ENCODE measurements around the gene BIRC6.

BIRC6 gene

DNA sequence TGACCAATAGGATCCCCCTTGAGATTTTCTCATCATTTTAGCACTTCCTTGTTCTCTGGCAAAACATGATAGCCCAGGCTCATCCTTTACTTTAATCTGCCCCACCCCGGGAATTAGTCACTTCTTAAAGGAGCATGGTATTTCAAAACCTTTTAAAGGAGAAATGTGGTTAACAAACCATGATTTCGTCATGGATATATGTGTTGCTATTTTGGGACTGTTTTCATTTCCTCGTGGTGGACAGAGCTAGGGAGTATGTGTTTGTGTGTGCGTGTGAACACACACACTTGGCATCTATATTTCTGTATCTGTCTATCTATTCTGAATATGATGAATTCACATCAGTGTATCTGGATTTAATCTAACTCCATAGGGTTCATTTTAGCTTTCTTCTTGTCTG is 128.1 kb downstream of the BIRC6 start:
- no peaks in the 10 kb centered on the region for H3K27me3 Mint-ChIP-seq (ENCODE audit: low read depth)
- H3K4me1 Mint-ChIP-seq (ENCODE audit: low read depth): peaks cover 1% of the 10 kb centered on the region
- DNase-seq (ENCODE audit: low spot score): no peak
- H3K4me3 Mint-ChIP-seq: no peak overlapping the region
- H3K36me3 Mint-ChIP-seq (ENCODE audit: low read depth): peaks cover 46% of the 10 kb centered on the region
- no peak overlapping the region for H3K27ac Mint-ChIP-seq
- H3K9me3 Mint-ChIP-seq: no peaks in the 10 kb centered on the region

DNA sequence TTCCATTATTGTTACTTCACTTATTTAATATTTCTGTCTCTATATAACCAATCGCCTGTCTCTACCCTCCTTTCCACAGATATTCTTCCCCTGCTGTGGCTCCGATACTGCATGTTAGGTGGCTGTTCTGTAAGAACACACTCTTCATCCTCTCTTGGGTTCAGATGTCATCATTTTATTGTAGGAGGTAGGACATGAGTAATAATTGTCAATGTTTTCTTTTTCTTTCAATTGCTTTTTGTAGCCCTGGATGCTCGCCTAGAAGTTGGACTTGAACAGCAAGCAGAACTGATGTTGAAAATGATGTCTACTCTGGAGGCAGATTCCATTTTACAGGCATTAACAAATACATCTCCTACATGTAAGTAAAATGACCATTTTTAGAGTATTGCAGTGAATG is 128.6 kb downstream of the BIRC6 start:
- no peaks in the 10 kb centered on the region for H3K27me3 Mint-ChIP-seq (ENCODE audit: low read depth)
- peaks cover 1% of the 10 kb centered on the region for H3K4me1 Mint-ChIP-seq (ENCODE audit: low read depth)
- no peak for DNase-seq (ENCODE audit: low spot score)
- H3K4me3 Mint-ChIP-seq: no peak overlapping the region
- H3K36me3 Mint-ChIP-seq (ENCODE audit: low read depth): peaks cover 43% of the 10 kb centered on the region
- H3K9me3 Mint-ChIP-seq: no peaks in the 10 kb centered on the region
- H3K27ac Mint-ChIP-seq: no peak overlapping the region

DNA sequence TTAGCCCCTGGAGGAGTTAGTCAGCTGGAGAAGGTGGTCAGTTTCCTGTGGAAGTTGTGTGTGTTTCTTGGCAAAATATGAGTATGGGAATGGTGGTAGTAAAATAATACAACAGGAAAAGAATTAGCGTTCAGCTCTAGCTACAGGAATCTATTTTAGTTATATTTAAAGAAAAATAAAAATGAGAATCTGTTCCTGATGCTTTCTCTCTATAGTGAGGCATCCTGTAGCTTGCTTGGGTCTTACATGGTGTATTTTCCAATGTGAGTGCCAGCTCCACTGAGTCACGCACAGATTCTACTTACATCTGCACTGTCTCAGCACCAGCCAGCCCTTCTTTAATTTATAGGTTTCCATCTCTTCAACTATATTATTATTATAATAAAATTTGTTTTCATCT is 132.2 kb downstream of the BIRC6 start:
- H3K27ac Mint-ChIP-seq: no peak overlapping the region
- no peak overlapping the region for H3K4me3 Mint-ChIP-seq
- H3K36me3 Mint-ChIP-seq (ENCODE audit: low read depth): peaks cover 30% of the 10 kb centered on the region
- no peaks in the 10 kb centered on the region for H3K9me3 Mint-ChIP-seq
- H3K27me3 Mint-ChIP-seq (ENCODE audit: low read depth): no peaks in the 10 kb centered on the region
- no peak for DNase-seq (ENCODE audit: low spot score)
- H3K4me1 Mint-ChIP-seq (ENCODE audit: low read depth): peaks cover 1% of the 10 kb centered on the region

DNA sequence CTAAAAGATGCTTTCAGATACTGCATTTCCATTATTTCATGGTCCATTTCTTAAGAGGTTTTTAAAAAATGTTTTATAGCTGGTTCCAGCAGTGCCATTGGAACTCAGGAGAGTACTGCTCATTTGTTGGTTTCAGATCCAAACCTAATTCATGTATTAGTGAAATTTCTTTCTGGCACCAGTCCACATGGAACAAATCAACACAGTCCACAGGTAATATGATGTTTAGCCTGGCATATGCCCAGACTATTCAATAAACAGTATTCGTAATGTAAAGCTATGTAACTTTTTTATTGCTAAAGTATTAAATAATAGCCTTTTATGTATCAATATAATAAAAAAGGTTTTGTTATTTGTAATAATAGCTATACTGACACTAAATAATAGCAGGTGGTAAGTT is 134.5 kb downstream of the BIRC6 start:
- no peaks in the 10 kb centered on the region for H3K9me3 Mint-ChIP-seq
- H3K4me1 Mint-ChIP-seq (ENCODE audit: low read depth): no peaks in the 10 kb centered on the region
- H3K27ac Mint-ChIP-seq: no peak overlapping the region
- peaks cover 19% of the 10 kb centered on the region for H3K36me3 Mint-ChIP-seq (ENCODE audit: low read depth)
- H3K4me3 Mint-ChIP-seq: no peak overlapping the region
- H3K27me3 Mint-ChIP-seq (ENCODE audit: low read depth): no peaks in the 10 kb centered on the region
- no peak for DNase-seq (ENCODE audit: low spot score)

DNA sequence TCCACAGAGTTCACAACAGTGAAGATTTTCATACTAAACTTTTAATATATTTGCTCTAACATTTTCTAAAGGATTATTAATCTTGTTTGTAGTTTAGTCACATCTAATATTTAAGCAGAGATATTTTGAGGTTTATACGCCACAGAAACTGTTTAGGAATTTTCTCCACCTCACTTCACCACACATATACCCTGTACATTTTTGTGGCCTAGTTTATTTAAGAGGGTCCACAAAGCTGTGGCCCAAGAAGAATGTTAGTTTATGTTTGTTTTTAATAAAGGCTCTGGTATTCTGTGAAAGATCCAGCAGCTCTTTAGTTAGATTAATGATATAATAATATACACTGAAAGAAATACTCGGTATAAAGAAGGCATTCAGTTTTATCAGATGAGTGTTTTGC is 138.3 kb downstream of the BIRC6 start:
- no peak overlapping the region for H3K4me3 Mint-ChIP-seq
- H3K27ac Mint-ChIP-seq: no peak overlapping the region
- peaks cover 35% of the 10 kb centered on the region for H3K36me3 Mint-ChIP-seq (ENCODE audit: low read depth)
- no peak for DNase-seq (ENCODE audit: low spot score)
- H3K4me1 Mint-ChIP-seq (ENCODE audit: low read depth): peaks cover 3% of the 10 kb centered on the region
- H3K27me3 Mint-ChIP-seq (ENCODE audit: low read depth): no peaks in the 10 kb centered on the region
- no peaks in the 10 kb centered on the region for H3K9me3 Mint-ChIP-seq

DNA sequence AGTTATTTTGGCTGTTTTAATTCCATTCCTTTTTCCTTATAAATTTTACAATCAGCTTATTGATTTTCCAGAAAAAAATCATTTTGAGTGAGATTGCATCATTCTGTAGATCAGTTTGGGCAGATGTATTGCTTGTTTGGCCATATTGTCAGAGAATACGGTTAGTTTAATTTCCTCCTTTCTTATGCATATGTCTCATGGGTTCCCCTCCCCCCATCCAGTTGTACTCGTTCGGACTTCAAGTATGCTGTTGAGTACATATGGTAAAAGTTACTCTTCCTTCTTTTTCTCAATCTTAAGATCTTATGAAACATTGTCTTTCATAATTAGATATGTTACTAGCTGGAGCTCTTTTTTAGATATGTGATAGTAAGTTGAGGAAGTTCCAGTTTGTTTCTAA is 139.8 kb downstream of the BIRC6 start:
- Mint-ChIP-seq H3K27me3 (ENCODE audit: low read depth) (no peaks in the 10 kb centered on the region), H3K9me3 (no peaks in the 10 kb centered on the region), H3K4me1 (ENCODE audit: low read depth) (peaks cover 3% of the 10 kb centered on the region), H3K4me3 (no peak overlapping the region), H3K36me3 (ENCODE audit: low read depth) (peaks cover 38% of the 10 kb centered on the region), H3K27ac (no peak overlapping the region)
- DNase-seq (ENCODE audit: low spot score): no peak

DNA sequence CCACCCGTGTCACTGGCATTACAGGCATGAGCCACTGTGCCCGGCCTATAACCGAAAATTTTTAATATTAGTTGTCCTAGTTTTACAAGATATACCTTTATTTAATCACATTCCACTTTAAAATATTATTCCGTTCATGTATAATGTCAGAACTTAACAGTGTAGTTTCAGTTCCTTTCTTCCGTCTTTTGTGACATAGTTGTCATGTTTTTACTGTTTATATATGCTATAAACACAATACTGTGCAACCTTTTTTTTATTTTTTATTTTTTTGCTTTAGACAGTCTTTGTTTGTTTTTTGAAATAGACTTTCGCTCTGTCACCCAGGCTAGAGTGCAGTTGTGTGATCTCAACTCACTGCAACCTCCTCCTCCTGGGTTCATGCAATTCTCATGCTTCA is 141.5 kb downstream of the BIRC6 start:
- DNase-seq (ENCODE audit: low spot score): no peak
- Mint-ChIP-seq H3K27ac (no peak overlapping the region), H3K9me3 (no peaks in the 10 kb centered on the region), H3K4me3 (no peak overlapping the region), H3K27me3 (ENCODE audit: low read depth) (no peaks in the 10 kb centered on the region), H3K4me1 (ENCODE audit: low read depth) (peaks cover 3% of the 10 kb centered on the region), H3K36me3 (ENCODE audit: low read depth) (peaks cover 42% of the 10 kb centered on the region)

DNA sequence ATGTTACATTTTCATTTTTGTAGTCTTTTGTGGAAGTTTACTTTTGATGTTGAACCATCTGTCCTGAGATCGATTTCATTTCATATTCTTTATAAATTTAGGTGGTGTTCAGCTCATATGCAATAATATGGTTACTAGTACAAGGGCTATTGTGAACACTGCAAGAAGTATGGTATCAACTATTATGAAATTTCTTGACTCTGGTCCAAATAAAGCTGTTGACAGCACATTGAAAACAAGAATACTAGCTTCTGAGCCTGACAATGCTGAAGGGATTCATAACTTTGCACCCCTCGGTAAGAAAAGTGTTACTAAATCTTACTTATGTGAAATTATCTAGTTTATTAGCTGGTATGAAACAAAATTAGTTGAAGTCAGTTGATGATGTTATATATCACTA is 146.1 kb downstream of the BIRC6 start:
- Mint-ChIP-seq H3K4me1 (ENCODE audit: low read depth) (no peaks in the 10 kb centered on the region), H3K9me3 (no peaks in the 10 kb centered on the region), H3K27ac (no peak overlapping the region), H3K4me3 (no peak overlapping the region), H3K27me3 (ENCODE audit: low read depth) (no peaks in the 10 kb centered on the region), H3K36me3 (ENCODE audit: low read depth) (peaks cover 38% of the 10 kb centered on the region)
- DNase-seq (ENCODE audit: low spot score): no peak

DNA sequence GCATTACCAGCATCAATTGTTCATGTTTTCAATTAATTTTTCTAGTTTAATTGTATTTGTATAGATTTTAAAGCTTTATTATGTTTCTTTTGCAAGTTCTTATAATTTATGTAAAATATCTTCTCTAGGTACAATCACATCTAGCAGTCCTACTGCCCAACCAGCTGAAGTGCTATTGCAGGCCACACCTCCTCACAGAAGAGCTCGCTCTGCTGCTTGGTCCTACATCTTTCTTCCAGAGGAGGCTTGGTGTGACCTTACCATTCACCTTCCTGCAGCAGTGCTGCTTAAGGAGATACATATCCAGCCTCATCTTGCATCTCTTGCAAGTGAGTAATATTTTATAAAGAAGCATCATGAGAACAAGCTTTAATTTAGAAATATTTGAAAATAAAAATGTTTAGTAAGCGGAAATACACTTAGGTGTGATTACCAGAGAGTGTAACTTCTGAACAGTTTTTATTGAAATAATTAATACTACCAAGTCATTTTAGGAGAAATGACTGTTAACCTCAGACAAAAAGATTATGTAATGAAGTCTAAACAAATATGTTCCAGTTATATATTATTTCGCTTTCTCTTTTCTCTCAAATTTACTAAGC is 148.2 kb downstream of the BIRC6 start:
- H3K27ac Mint-ChIP-seq: no peak overlapping the region
- peaks cover 40% of the 10 kb centered on the region for H3K36me3 Mint-ChIP-seq (ENCODE audit: low read depth)
- no peaks in the 10 kb centered on the region for H3K4me1 Mint-ChIP-seq (ENCODE audit: low read depth)
- H3K27me3 Mint-ChIP-seq (ENCODE audit: low read depth): no peaks in the 10 kb centered on the region
- no peak overlapping the region for H3K4me3 Mint-ChIP-seq
- DNase-seq (ENCODE audit: low spot score): no peak
- H3K9me3 Mint-ChIP-seq: no peaks in the 10 kb centered on the region

DNA sequence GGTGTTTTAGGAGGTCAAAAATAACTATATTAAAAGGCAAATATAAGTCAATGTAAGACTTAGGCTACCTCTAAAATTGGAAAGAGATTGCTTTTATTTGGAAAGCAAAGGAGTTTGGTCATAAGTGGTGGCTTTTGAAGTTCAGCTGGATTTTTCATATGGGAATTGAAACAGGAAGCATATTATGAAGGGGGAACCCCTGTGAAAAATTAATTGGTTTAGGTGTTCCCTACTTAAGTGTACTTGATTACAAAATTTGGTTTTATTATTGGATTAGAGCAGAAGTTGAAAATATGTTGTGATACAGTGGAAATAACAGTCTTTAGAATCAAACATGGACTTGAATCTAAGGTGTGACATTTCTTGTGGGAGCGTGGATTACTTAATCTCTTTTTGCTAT is 149.6 kb downstream of the BIRC6 start:
- peaks cover 43% of the 10 kb centered on the region for H3K36me3 Mint-ChIP-seq (ENCODE audit: low read depth)
- no peaks in the 10 kb centered on the region for H3K27me3 Mint-ChIP-seq (ENCODE audit: low read depth)
- H3K9me3 Mint-ChIP-seq: no peaks in the 10 kb centered on the region
- no peak overlapping the region for H3K4me3 Mint-ChIP-seq
- no peaks in the 10 kb centered on the region for H3K4me1 Mint-ChIP-seq (ENCODE audit: low read depth)
- no peak overlapping the region for H3K27ac Mint-ChIP-seq
- DNase-seq (ENCODE audit: low spot score): no peak

DNA sequence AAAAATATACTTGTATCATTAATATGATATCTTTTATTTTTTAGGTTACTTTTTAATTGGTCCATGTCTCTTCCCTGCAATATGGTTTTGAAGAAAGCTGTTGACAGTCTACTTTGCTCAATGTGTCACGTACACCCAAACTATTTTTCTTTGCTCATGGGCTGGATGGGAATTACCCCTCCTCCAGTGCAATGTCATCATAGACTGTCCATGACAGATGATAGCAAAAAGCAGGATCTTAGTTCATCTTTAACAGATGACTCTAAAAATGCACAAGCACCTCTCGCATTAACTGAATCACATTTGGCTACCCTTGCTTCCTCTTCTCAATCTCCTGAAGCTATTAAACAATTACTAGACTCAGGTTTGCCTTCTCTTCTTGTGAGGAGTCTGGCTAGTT is 158.1 kb downstream of the BIRC6 start:
- peaks cover 55% of the 10 kb centered on the region for H3K36me3 Mint-ChIP-seq (ENCODE audit: low read depth)
- no peak overlapping the region for H3K27ac Mint-ChIP-seq
- H3K27me3 Mint-ChIP-seq (ENCODE audit: low read depth): no peaks in the 10 kb centered on the region
- H3K4me1 Mint-ChIP-seq (ENCODE audit: low read depth): no peaks in the 10 kb centered on the region
- no peaks in the 10 kb centered on the region for H3K9me3 Mint-ChIP-seq
- H3K4me3 Mint-ChIP-seq: no peak overlapping the region
- no peak for DNase-seq (ENCODE audit: low spot score)

DNA sequence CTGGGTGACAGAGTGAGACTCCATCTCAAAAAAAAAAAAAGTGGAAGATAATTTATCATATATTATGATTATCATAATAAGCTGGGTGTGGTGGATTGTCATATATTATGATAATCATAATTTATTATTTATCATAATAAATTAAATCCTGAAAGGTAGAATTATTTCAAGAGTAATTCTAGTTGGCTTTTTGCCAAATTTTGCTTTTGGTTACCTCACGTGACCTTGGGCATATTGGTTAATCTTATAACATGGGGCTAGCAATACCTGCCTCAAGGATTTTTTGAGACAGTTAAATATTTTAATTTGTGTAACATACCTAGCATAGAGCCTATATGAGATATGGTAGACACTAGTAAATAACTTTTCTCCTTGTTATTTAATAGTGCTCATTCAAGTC is 159.7 kb downstream of the BIRC6 start:
- Mint-ChIP-seq H3K4me3 (no peak overlapping the region), H3K27me3 (ENCODE audit: low read depth) (no peaks in the 10 kb centered on the region), H3K9me3 (no peaks in the 10 kb centered on the region), H3K4me1 (ENCODE audit: low read depth) (no peaks in the 10 kb centered on the region), H3K27ac (no peak overlapping the region), H3K36me3 (ENCODE audit: low read depth) (peaks cover 53% of the 10 kb centered on the region)
- DNase-seq (ENCODE audit: low spot score): no peak

DNA sequence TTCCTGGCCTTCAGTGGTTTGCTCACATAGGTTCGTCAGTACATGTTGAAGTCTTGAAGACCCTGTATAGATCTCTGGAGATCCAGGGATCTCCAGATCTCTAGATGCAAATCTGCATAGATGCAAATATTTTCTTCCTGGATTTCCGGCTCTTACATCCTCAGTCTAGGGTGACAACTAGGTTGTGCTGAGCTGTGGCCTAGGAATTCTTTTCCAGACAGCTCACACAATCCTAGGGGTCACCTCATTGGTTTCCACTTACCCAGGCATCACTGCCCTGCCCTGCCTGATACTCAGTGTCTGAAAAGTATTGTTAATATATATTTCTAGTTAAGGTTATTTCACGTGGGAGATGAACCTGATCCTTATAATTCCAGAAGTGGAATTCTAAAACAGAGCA is 165.9 kb downstream of the BIRC6 start:
- H3K4me1 Mint-ChIP-seq (ENCODE audit: low read depth): no peaks in the 10 kb centered on the region
- H3K36me3 Mint-ChIP-seq (ENCODE audit: low read depth): peaks cover 50% of the 10 kb centered on the region
- DNase-seq (ENCODE audit: low spot score): no peak
- H3K27ac Mint-ChIP-seq: no peak overlapping the region
- no peak overlapping the region for H3K4me3 Mint-ChIP-seq
- H3K9me3 Mint-ChIP-seq: no peaks in the 10 kb centered on the region
- H3K27me3 Mint-ChIP-seq (ENCODE audit: low read depth): no peaks in the 10 kb centered on the region

DNA sequence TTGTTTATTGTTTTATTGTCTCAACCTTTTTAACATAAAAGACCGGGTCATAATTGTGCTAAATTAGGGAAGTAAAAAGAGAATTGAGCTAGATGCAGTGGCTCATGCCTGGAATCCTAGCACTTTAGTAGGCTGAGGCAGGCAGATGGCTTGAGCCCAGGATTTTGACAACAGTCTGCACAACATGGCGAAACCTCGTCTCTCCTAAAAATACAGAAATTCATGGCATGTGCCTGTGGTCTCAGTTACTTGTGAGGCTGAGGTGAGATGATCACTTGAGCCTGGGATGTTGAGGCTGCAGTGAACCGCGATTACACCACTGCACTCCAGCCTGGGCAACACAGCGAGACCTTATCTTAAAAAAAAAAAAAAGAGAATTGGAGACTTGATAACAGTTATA is 166.9 kb downstream of the BIRC6 start:
- no peak overlapping the region for H3K27ac Mint-ChIP-seq
- no peak overlapping the region for H3K4me3 Mint-ChIP-seq
- H3K9me3 Mint-ChIP-seq: no peaks in the 10 kb centered on the region
- H3K36me3 Mint-ChIP-seq (ENCODE audit: low read depth): peaks cover 45% of the 10 kb centered on the region
- no peaks in the 10 kb centered on the region for H3K27me3 Mint-ChIP-seq (ENCODE audit: low read depth)
- DNase-seq (ENCODE audit: low spot score): no peak
- no peaks in the 10 kb centered on the region for H3K4me1 Mint-ChIP-seq (ENCODE audit: low read depth)

DNA sequence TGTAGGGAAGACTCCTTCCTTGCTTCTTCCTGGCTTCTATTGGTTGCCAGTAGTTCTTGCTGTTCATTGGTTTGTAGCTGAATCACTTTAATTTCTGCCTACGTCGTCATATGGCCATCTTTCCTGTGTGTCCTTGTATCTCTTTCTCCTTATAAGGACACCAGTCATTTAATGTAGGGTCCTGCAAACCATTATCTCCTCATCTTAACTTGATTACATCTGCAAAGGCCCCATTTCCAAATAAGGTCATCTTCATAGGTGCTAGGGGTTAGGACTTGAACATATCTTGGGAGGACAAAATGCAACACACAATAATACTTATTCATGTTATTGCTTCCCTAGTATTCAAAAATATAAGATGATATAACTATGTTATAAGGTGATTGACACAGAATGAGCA is 175.5 kb downstream of the BIRC6 start:
- no peaks in the 10 kb centered on the region for H3K27me3 Mint-ChIP-seq (ENCODE audit: low read depth)
- H3K27ac Mint-ChIP-seq: no peak overlapping the region
- no peaks in the 10 kb centered on the region for H3K9me3 Mint-ChIP-seq
- H3K4me1 Mint-ChIP-seq (ENCODE audit: low read depth): peaks cover 8% of the 10 kb centered on the region
- no peak for DNase-seq (ENCODE audit: low spot score)
- H3K36me3 Mint-ChIP-seq (ENCODE audit: low read depth): peaks cover 72% of the 10 kb centered on the region
- no peak overlapping the region for H3K4me3 Mint-ChIP-seq

Measured in T-helper 2 cell treated with Interferon-gamma antibody and Interleukin-4, amounts not matched to agents 5 μg/mL and 100 μg/mL, for 36 hours (primary cell).